Tibial artery (tissue), 4 donors: ENCODE data around the gene ASIC4.

Source experiments
- DNase-seq, 2 donors: peaks; one replicate each; pipeline ENCODE4 v3.0.0-alpha.2; 2019
- H3K27ac ChIP-seq, 2 donors: fragments of 200-600 bp; sonication (generic) in 1 of 2; 1 replicate in 1 of 2; 2 replicates in 1 of 2; pipeline ENCODE4 v1.5.1; 2018 to 2019; ENCODE audit warnings: mild to moderate bottlenecking in 1 of 2
- H3K27me3 ChIP-seq, 2 donors: fragments of 200-600 bp; sonication (generic) in 1 of 2; one replicate each; pipeline versions ENCODE4 v1.5.1 to v1.6.0; 2016 to 2019
- H3K36me3 ChIP-seq, 3 donors: fragments of 200-600 bp; sonication (generic) in 2 of 3; one replicate each; pipeline ENCODE4 v1.5.1; 2016 to 2019; ENCODE audit warnings: mild to moderate bottlenecking in 2 of 3
- H3K4me1 ChIP-seq, 4 donors: fragments of 200-600 bp; sonication (generic) in 2 of 4; 1 replicate in 3 of 4; 2 replicates in 1 of 4; pipeline ENCODE4 v1.5.1; 2016 to 2019
- H3K4me3 ChIP-seq, 2 donors: fragments of 200-600 bp; sonication (generic) in 1 of 2; 1 replicate in 1 of 2; 2 replicates in 1 of 2; pipeline ENCODE4 v1.5.1; 2018 to 2019; ENCODE audit warnings: mild to moderate bottlenecking in 2 of 2
- H3K9me3 ChIP-seq, 3 donors: fragments of 200-600 bp; sonication (generic) in 1 of 3; one replicate each; pipeline ENCODE4 v1.5.1; 2016 to 2019
- intact Hi-C: fragments of 100-400 bp; cut with DNase I; formaldehyde crosslinking; loops from one replicate; pipeline ENCODE4 v1.15.0; 2023; ENCODE audit warnings: low total_unique reads
- TF ChIP-seq, protein P1 (sequence below), 2 experiments: fragments of 200-600 bp in 1 of 2; fragments of 450-650 bp in 1 of 2; IDR thresholded peaks; one replicate each; pipeline ENCODE4 v1.5.1; 2017 to 2019; ENCODE audit warnings: antibody characterized with exemption in 2 of 2, mild to moderate bottlenecking in 1 of 2, moderate library complexity in 1 of 2

Gene ASIC4, protein sequence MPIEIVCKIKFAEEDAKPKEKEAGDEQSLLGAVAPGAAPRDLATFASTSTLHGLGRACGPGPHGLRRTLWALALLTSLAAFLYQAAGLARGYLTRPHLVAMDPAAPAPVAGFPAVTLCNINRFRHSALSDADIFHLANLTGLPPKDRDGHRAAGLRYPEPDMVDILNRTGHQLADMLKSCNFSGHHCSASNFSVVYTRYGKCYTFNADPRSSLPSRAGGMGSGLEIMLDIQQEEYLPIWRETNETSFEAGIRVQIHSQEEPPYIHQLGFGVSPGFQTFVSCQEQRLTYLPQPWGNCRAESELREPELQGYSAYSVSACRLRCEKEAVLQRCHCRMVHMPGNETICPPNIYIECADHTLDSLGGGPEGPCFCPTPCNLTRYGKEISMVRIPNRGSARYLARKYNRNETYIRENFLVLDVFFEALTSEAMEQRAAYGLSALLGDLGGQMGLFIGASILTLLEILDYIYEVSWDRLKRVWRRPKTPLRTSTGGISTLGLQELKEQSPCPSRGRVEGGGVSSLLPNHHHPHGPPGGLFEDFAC

DNA sequence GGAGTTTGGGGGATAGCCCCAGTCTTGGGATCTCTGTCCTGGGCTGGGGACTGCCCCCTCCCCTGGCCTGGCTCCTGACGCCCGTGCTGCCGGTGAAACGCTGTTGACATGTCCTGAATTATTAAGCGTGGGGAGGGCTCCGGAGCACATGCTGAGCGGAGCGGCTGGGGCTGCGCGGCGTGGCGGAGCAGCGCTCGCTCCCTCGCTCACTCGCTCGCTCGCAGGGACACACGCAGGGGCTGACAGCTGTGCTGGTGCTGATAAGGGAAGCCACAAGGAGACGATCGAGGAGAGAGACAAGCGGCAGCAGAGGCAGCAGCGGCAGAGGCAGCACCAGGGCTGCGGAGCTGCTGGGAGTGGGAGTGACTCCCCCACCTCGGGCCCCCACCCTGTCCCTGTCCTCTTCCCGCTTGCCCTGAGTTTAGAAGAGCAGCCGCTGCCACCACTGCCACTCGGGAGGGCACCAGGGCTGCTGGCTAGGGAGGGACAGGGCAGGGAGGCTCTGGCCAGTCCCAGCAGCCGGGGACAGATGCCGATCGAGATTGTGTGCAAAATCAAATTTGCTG is at the start of gene ASIC4:
TSS of gene ASIC4 (plus strand) at position 287 of the 566 bp plus-strand sequence. CDS start at position 530, 243 bp downstream.
- Histone ChIP-seq H3K27ac (no peak within 1 kb of the TSS), H3K4me3 (no peak within 1 kb of the TSS), H3K4me1 (peaks cover 0 to 42% (median 27%) of the 10 kb centered on the region in 4 donors), H3K36me3 (no peaks in the 10 kb centered on the region), H3K27me3 (peaks cover 0 to 51% of the 10 kb centered on the region in 2 donors), H3K9me3 (no peaks in the 10 kb centered on the region)
- intact Hi-C loops, result no loop called here
- TF ChIP-seq, protein P1, sequence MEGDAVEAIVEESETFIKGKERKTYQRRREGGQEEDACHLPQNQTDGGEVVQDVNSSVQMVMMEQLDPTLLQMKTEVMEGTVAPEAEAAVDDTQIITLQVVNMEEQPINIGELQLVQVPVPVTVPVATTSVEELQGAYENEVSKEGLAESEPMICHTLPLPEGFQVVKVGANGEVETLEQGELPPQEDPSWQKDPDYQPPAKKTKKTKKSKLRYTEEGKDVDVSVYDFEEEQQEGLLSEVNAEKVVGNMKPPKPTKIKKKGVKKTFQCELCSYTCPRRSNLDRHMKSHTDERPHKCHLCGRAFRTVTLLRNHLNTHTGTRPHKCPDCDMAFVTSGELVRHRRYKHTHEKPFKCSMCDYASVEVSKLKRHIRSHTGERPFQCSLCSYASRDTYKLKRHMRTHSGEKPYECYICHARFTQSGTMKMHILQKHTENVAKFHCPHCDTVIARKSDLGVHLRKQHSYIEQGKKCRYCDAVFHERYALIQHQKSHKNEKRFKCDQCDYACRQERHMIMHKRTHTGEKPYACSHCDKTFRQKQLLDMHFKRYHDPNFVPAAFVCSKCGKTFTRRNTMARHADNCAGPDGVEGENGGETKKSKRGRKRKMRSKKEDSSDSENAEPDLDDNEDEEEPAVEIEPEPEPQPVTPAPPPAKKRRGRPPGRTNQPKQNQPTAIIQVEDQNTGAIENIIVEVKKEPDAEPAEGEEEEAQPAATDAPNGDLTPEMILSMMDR (IDR thresholded peaks at IDR 0.05), result no peak
- DNase-seq, result no peak

DNA sequence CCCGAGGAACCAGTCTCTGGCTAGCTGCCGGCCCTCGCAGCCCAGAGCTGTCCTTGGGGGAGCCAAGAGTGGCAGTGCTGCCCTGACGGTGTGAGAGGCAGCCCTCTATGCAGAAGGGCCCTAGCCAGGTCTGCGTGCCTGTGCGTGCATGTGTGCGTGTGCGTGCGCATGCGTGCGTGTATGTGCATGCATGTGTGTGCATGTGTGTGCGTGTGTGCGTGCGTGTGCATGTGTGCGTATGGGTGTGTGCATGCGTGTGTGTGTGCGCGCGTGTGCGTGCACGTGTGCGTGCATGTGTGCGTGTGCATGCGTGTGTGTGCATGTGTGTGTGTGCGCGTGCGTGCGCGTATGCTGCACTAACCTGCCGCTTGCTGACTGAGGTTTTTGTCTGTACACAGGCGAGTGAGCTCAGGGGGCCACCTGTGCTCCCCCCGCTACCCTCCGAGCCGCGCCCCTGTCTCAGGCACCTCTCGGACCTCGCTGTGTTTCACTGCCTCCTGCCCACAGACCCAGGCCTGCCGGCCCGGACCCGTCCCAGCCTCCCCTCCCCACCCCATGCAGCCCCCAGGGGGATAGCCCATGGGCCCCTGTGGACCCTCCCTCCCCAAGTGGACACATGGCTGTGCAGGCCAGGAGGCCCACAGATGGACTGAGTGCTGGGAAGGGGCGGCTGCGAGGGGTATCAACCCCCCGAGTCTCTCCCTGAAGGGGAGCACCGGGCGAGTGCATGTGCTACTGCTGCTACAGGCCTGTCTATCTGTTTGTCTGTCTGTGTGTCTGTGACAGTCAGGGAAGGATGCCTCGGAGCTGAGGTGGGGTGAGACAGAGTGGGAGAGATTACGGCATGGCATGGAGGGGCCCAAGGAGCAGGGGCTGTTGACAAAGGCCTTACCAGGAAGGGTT is 48.4 kb upstream of the ASIC4 start:
- Histone ChIP-seq H3K9me3 (no peaks in the 10 kb centered on the region), H3K4me3 (no peak overlapping the region), H3K4me1 (peaks cover 0 to 89% (median 69%) of the 10 kb centered on the region in 4 donors), H3K36me3 (peaks cover 80 to 88% (median 85%) of the 10 kb centered on the region in 3 donors), H3K27me3 (no peaks in the 10 kb centered on the region), H3K27ac (peak overlapping the region; percentile 96 to 97)
- intact Hi-C loops, result no loop called here
- TF ChIP-seq, protein P1 (IDR thresholded peaks at IDR 0.05), result no peak
- no peak for DNase-seq

DNA sequence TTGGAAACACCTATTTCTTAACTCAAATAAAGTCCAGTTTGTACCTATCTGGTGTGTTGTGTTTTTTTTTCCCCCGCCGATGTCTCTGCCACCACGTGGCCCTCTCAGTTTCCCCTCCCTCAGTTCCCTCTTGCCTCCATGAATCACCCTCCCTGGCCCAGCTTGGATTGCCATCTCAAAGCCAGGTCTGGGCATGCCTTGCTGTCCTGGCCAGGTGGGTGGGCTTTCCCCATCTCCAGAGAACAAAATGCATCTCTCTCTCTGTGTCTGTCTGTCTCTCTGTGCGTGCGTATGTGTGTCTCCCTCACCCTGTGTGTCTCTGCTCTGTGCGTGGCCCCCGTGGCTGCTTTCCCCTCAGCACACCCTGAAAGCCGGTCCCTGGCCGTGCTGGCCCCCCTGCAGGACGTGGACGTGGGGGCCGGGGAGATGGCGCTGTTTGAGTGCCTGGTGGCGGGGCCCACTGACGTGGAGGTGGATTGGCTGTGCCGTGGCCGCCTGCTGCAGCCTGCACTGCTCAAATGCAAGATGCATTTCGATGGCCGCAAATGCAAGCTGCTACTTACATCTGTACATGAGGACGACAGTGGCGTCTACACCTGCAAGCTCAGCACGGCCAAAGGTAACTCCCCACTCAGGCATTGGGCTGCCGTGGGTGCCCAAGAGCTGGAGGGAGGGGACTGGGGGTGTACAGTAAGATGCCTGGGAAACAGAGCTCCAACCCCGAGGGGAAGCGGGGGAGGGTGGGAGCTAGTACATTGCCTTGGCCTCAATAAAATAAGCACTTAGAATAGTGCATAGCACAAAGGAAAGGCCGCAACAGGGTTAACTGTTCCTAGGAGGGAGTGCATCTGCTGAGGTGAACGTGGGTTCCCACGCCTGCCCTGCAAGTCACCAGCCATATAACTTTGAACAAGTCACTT is 47.2 kb upstream of the ASIC4 start:
- TF ChIP-seq, protein P1 (IDR thresholded peaks at IDR 0.05), result no peak
- no peak overlapping the region for H3K4me3 ChIP-seq
- intact Hi-C loops, result no loop called here
- peaks cover 0 to 78% (median 57%) of the 10 kb centered on the region in 4 donors for H3K4me1 ChIP-seq
- H3K27me3 ChIP-seq, result no peaks in the 10 kb centered on the region
- H3K36me3 ChIP-seq, result peaks cover 84 to 93% (median 91%) of the 10 kb centered on the region in 3 donors
- H3K27ac ChIP-seq, result peak overlapping the region; percentile 96 to 97
- no peak for DNase-seq
- no peaks in the 10 kb centered on the region for H3K9me3 ChIP-seq

DNA sequence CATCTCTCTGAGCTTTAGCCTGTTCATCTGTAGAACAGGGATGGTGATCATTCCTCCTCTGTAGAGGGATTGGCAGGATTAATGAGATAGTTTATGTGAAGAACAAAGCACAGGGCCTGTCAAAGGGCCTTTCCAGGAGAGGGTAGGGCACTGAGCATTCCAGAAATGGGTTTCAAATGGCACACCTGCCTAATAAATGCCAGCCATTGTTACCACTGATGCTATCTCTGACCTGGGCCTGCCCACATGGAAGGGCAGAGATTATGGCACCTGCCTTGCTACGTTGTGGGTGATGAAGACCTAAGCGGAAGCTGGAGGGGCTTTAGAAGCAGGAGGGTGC is 46.6 kb upstream of the ASIC4 start:
- H3K4me3 ChIP-seq, result no peak overlapping the region
- H3K27ac ChIP-seq, result peak overlapping the region; percentile 96 to 97
- peaks cover 0 to 71% (median 54%) of the 10 kb centered on the region in 4 donors for H3K4me1 ChIP-seq
- intact Hi-C loops, result no loop called here
- TF ChIP-seq, protein P1 (IDR thresholded peaks at IDR 0.05), result no peak
- no peak for DNase-seq
- peaks cover 83 to 91% (median 91%) of the 10 kb centered on the region in 3 donors for H3K36me3 ChIP-seq
- no peaks in the 10 kb centered on the region for H3K27me3 ChIP-seq
- no peaks in the 10 kb centered on the region for H3K9me3 ChIP-seq
